SK-N-SH (cell line): Measurements from ENCODE around the gene CYP2W1.

Source experiments
- EZH2phosphoT487 ChIP-seq: fragments of 200-600 bp; sonication (generic); IDR thresholded peaks from 2 replicates; pipeline ENCODE4 v1.6.1; 2017; ENCODE audit warnings: low read depth, mixed run types, mild to moderate bottlenecking, antibody characterized with exemption, moderate library complexity, borderline replicate concordance
- FOXM1 ChIP-seq: IDR thresholded peaks from 2 replicates; pipeline ENCODE4 v1.4.0; 2012; ENCODE audit warnings: low read depth, mild to moderate bottlenecking

DNA sequence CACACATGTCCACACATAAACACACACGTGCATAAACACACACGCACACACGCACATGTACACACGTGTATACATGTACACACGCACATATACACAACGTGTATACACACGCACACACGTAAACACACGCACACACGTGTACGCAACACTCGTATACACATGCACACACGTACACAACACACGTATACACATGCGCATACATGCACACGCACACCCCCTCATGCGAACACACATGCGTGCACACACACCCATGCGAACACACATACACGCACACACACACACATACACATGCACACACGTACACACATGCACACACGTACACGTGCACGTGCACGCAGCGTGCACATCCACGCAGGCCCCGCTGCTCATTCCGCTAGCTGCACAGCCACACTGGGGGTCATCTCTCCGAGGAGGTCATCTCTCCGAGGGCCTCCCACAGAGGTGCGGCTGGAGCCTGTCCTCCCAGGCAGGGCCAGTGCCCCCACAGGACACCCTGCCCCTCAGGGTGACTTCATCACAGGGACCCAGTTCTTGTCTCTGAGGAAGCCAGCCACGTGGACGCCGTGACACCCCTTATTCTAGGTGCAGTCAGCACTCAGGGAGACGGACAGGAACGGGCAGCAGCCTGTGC lies 25.9 kb downstream of the CYP2W1 start:
- no peak for TF ChIP-seq EZH2phosphoT487
- no peak for TF ChIP-seq FOXM1
